Stimulated activated CD4-positive, alpha-beta T cell treated with anti-CD3 and anti-CD28 coated beads, Interleukin-2, amount 100 ng/mL, for 24 hours (primary cell): ENCODE measurements around the gene F7.
"Not testable (repeated sequence)": the region's sequence is repeated elsewhere in the genome, so short reads cannot be mapped to it uniquely, and the experiment has no call there.

Source experiments
- DNase-seq, 2 donors: peaks; one replicate each; pipeline ENCODE4 v3.0.0-alpha.2; 2020

The F7 gene

DNA sequence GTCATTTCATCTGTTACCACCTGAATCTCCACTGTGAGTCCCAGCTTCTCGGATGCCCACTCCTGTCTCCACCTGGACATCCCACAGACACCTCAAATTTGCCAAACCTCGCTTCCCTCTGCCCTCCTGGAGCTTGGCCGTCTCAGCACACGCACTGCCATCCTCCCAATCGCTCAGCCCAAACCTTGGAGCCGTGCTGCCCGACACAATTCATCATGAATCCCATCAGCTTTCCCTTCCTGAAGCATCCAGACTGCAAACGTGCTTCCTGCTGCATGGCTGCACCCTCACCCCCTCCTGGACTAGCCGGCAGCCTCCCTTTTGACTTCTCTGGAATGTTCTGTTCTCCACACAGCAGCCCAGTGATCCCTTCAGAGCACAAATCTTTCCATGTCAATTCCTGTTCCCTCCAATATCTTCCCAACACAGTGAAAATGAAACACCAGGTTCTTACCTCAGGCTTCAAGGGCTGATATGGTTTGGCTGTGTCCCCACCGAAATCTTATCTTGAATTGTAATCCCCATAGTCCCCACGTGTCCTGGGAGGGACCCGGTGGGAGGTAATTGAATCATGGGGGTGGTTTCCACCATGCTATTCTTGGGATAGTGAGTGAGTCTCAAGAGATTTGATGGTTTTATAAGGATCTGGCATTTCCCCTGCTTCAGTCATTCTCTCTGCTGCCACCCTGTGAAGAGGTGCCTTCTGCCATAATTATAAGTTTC lies 51.8 kb downstream of the F7 start:
- DNase-seq: no peak

DNA sequence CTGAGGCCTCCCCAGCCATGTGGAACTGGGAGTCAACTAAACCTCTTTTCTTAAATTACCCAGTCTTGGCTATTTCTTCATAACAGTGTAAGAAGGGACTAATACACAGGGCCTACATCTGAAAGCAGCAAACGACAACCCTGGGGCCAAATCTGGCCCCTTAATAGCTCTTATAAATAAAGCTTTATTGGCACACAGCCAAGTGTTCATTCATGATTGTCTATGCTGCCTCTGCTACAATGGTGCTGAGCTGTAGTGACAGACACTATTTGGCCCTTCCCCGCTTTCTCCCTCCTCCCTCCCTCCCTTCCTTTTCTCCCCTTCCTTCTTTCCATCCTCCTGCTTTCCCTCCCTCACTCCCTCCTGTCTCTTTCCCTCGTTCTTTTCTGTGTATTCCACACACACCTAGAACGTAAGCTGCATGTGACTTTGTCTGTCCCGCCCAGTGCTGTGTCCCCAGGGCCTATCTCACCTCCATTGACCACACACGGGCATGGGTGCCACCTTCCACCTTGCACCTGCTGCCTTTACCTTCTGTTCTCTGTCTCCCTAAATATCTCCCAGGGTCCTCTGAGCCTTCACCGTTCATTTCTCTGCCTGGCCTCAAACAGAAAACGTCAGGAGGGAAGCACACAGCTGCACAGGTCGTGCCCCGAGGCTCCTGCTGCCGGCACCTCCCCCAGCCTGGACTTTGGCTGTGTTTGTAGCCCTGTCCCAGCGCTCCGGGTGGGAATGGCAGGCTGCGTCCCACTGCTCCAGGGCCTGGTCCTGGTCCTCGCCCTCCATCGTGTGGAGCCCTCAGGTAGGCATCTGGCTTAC lies 52.5 kb downstream of the F7 start, which contains the start of gene PROZ:
Gene PROZ (plus strand): TSS at position 720 of the 819 bp plus-strand sequence. CDS start 13 bp downstream, at position 733.
- DNase-seq: no peak

DNA sequence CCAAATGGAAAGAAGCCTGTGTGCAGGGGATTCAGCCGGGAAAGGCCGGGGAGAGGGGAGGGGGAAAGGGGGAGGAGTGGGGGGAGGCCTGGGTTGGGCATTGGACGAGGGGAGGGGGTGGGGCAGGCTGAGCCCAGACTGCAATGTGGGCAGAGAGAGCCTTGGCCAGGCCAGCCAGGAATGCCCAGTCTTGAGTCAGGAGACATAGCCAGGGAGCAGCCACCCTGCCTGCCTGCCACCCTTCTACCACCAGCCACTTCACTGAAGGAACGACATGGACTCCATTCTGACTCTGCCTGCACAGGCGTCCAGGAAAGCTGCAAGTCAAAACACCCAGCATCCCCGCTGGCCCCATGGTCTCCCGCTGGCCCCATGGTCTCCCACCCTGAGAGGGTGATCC lies 53.4 kb downstream of the F7 start:
- DNase-seq: no peak

DNA sequence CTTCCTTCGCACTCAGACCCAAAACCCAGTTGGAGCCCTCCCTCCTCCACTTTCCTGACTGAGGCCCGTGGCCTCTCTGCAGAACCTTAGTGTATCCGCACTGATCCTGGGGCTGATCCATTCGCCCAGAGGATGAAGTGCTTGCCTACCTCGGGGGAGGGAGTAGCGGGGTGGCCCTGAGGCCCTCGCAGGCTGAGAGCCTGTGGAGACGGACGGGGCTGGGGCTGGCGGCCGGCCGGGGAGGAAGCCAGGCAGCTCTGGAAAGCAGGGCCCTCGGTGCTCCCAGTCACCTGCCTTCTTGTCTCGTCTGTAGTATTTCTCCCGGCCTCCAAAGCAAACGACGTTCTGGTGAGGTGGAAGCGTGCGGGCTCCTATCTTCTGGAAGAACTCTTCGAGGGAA lies 54.1 kb downstream of the F7 start:
- no peak for DNase-seq

DNA sequence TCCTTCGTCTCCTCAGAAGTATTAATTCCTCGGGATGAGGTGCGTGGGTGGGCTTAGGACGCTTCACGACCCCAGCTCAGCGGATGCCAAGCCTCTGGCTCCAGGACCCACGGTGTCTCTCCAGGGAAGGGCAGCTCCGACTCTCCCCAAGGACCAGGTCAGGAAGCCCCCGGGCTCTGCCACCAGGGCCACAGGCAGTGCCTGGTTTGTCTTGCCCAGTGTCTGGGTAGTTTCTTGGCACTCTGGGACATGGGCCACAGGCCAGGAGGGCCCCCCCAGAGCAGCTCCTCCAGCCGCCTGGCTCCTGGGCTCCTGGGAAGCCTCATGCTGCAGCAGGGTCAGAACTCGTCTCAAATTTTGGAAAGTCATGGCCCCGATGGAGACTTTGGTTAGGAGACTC lies 55.4 kb downstream of the F7 start:
- DNase-seq: no peak

DNA sequence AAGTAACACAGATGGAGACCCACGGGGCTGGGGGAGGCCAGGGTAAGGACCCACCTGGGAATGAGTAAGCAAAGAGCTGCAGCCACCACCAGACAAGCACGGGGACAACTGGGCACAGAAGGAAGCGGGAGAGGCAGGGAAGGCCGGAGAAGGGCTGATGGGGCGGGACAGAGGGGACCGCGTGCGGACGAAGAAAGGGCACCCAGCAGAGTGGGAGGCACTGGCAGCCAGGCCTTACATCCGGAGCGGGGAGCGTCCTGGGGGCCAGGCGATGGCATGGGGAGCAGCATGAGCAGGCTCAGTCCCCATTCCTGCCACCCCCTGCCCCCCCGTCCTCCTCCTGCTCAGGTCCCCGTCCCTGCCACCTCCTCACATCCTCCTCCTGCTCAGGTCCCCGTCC lies 55.8 kb downstream of the F7 start:
- DNase-seq: no peak

GRCh38 chr13:113161975-113162374 lies 56.4 kb downstream of the F7 start:
- DNase-seq: not testable (repeated sequence)

DNA sequence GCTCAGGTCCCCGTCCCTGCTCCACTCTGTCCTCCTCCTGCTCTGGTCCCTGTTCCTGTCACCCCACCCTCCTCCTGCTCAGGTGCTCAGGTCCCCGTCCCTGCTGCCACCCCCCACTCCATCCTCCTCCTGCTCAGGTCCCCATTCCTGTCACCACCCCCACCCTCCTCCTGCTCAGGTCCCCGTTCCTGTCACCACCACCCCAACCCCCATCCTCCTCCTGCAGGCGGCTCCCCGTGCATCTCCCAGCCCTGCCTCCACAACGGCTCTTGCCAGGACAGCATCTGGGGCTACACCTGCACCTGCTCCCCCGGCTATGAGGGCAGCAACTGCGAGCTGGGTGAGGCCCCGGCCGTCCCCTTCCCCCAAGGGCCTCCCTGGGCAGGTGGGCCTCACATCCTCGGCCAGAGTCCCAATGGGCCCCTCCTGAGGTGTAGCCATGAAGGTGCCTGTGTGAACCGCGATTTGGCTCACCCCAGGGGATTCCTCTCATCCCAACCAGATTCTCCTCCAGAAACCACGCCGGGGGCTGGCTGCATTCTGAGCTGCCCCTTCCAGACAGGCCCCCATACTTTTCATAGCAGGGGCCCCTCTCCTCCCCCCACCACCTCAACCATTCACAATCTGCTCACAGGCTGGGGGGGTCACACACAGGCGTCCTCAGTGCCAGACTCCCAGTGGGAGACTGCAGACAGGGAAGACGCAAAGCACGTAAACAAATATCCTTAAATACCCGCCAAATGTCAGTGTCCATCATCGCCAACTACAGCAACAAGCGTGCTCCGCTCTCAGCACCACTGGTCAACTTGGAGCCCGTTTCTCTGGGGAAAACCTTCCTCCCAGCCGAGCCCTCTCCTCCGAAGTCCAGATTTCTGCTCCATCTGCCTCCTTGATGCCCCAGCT lies 57.4 kb downstream of the F7 start:
- DNase-seq: no peak

DNA sequence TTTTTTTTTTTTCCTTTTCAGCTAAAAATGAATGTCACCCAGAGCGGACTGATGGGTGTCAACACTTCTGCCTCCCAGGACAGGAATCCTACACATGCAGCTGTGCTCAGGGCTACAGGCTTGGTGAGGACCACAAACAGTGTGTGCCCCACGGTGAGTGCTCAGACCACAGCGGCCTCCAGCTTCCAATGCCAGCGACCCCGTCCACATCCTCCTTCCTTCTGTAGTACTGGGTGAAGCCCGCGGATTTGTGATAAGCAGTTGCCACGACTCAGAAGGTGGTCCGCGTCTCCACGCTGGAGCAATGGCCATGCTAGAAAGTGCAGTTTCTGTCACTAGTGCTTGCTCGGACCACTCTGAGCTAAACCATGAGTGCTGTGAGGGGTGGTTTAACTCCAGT lies 58.9 kb downstream of the F7 start:
- DNase-seq: no peak

DNA sequence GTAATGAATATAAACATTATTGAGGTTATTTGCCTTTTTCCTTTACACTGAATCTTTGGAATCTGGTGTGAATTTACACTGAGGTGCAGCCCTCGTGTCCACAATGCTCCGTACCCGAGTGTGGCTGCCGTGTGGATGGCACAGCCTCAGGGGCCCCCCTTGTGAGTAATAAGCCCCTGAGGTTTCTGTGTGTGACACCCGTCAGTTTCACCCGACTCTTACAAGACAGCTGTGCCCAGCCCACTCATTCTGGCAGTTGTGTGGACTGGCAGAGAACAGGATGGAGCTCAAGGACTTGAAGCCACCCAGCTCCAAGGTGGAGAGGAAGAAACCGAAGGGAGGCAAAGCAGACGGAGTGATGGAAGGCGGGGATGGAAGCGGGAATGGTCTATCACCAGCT lies 60.7 kb downstream of the F7 start:
- DNase-seq: no peak

- DNase-seq: no peak
Observed at GRCh38 chr13:113166681-113167080, 61.1 kb downstream of the F7 start.

- DNase-seq: no peak
Observed at GRCh38 chr13:113167155-113167554, 61.6 kb downstream of the F7 start.

- DNase-seq: no peak
Observed at GRCh38 chr13:113167575-113167974, 62.0 kb downstream of the F7 start.

- DNase-seq: no peak
Observed at GRCh38 chr13:113168211-113168610, 62.6 kb downstream of the F7 start.

DNA sequence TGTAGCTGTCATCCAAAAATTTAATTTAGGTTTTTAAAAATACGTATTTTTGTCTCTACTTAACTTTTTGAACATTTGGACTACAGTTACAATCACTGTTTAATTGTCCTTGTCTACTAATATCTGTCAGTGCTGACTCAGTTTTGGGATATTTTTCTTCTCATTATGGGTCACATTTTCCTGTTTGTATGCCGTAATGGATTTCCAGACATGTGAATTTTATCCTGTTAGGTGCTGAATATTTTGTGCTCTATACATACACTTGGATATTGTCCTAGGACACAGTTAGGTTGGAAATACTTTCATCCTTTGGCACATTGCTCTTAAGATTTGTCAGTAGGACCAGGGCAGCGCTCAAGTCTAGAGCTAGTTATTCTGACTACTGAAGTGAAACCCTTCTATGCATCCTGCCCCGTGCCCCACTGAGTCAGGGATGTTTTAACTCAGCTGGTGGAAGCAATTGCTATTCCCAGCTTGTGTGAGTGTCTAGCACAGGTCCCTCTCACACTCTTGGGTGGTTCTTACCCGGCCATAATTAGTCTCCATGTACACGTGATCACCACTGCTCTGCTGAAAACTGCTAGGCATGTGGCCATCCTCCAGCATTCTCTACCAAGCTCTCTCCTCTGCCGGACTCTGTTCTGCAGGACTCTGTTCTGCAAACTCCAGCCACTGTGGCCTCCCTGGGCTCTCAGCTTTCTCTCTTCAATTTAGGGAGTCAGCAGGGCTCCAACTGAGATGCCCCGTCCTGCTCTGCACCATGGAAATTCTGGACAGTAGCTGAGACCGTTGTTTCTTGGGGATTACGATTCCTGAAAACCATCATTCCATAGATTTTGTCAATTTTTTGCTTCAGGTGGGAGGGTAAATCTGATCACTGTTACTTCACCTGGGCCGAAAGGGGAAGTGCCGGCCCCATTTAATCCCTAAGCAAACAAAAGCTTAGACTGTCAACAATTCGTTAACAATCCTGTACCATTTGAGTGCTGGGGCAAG lies 64.0 kb downstream of the F7 start:
- DNase-seq: no peak
